ENCODE measurements around the gene EN1.

DNA sequence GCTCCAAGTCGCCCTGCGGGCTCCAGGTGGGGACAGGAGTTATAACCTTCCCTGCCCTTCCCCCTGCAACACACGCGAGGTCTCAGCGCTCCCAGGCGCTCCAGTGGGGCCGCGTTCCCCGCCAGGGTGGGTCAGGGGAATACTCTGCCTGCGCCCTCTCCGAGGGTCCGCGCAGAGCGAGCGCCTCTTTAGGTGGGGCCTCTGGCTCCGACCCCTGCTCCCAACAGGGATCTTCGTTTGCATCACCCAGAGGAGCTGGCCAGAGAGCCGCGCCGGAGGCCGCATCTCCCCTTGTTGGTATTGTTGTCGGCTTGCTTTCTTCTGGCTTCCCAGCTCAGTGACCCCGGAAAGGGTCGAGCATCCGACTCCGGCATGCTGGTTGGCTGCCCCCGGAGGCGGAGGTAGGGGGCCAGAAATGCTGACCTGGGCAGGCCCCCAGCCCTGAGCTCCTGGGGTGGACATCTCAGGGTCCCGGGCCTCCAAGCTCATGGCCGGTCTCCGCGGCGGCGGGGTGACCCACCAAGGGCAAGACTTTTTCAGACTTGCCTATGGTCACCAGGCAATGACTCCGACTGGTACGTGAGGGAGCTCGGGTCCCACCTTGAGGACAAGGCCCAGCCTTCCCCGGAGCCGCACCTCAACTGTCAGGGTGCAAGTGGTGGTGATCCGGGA lies 11.2 kb upstream of the EN1 start:
- TF ChIP-seq, protein P1, sequence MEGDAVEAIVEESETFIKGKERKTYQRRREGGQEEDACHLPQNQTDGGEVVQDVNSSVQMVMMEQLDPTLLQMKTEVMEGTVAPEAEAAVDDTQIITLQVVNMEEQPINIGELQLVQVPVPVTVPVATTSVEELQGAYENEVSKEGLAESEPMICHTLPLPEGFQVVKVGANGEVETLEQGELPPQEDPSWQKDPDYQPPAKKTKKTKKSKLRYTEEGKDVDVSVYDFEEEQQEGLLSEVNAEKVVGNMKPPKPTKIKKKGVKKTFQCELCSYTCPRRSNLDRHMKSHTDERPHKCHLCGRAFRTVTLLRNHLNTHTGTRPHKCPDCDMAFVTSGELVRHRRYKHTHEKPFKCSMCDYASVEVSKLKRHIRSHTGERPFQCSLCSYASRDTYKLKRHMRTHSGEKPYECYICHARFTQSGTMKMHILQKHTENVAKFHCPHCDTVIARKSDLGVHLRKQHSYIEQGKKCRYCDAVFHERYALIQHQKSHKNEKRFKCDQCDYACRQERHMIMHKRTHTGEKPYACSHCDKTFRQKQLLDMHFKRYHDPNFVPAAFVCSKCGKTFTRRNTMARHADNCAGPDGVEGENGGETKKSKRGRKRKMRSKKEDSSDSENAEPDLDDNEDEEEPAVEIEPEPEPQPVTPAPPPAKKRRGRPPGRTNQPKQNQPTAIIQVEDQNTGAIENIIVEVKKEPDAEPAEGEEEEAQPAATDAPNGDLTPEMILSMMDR (conservative IDR thresholded peaks at IDR 0.05; ENCODE audit: low read length) = no peak
- TF ChIP-seq EZH2phosphoT487 (IDR thresholded peaks at IDR 0.05; ENCODE audit: borderline replicate concordance) = no peak

Measured in Loucy (cell line).